ENCODE results near the gene SDF4. TPM values are rescaled to one million over a fixed set of nuclear protein-coding genes. Genes with fewer than 3 reads are reported as not detected.

SDF4 gene
- 57.9 TPM for polyA plus RNA-seq (2013, experiment 1 of 2)
- polyA plus RNA-seq (2013, experiment 2 of 2), result 57.1 TPM

GRCh38 chr1:1231400-1232207 lies at the start of gene SDF4:
TSS of gene SDF4 (minus strand) at chr1:1232001. CDS start at chr1:1228772, 3,229 bp downstream.
- H3K27ac ChIP-seq (ENCODE audit: low read depth, low read length), result peak within 1 kb of the TSS; percentile 78
- H3K27me3 ChIP-seq (ENCODE audit: insufficient read depth, low read length), result no peaks in the 10 kb centered on the region
- H3K9me3 ChIP-seq (ENCODE audit: insufficient read depth, low read depth, low read length), result no peaks in the 10 kb centered on the region
- WGBS, result under 1% methylated on average over 99 of the region's 99 CpGs
- H3K4me3 ChIP-seq (ENCODE audit: low read length), result peak within 1 kb of the TSS; percentile 83
- H3K36me3 ChIP-seq (ENCODE audit: insufficient read depth, low read length), result peaks cover 22% of the 10 kb centered on the region
- H3K4me1 ChIP-seq (ENCODE audit: insufficient read depth, low read length), result 0 out of 2 replicates have a peak, but pooled peaks cover 5% of the 10 kb centered on the region
- peak within 1 kb of the TSS; percentile 91 for H3K9ac ChIP-seq (ENCODE audit: low read depth, low read length)

GRCh38 chr1:1280782-1281481 lies 49.1 kb upstream of the SDF4 start:
- Histone ChIP-seq H3K36me3 (ENCODE audit: insufficient read depth, low read length) (no peaks in the 10 kb centered on the region), H3K9ac (ENCODE audit: low read depth, low read length) (no peak overlapping the region), H3K4me1 (ENCODE audit: insufficient read depth, low read length) (no peaks in the 10 kb centered on the region), H3K4me3 (ENCODE audit: low read length) (no peak overlapping the region), H3K27me3 (ENCODE audit: insufficient read depth, low read length) (no peaks in the 10 kb centered on the region), H3K27ac (ENCODE audit: low read depth, low read length) (no peak overlapping the region), H3K9me3 (ENCODE audit: insufficient read depth, low read depth, low read length) (no peaks in the 10 kb centered on the region)
- WGBS, result 92% methylated on average over 21 of the region's 21 CpGs

- Histone ChIP-seq H3K4me3 (ENCODE audit: low read length) (no peak overlapping the region), H3K4me1 (ENCODE audit: insufficient read depth, low read length) (no peaks in the 10 kb centered on the region), H3K36me3 (ENCODE audit: insufficient read depth, low read length) (no peaks in the 10 kb centered on the region), H3K27ac (ENCODE audit: low read depth, low read length) (no peak overlapping the region), H3K27me3 (ENCODE audit: insufficient read depth, low read length) (no peaks in the 10 kb centered on the region), H3K9me3 (ENCODE audit: insufficient read depth, low read depth, low read length) (no peaks in the 10 kb centered on the region), H3K9ac (ENCODE audit: low read depth, low read length) (no peak overlapping the region)
- 93% methylated on average over 16 of the region's 17 CpGs for whole genome bisulfite sequencing
Measured at GRCh38 chr1:1279028-1279427, 47.2 kb upstream of the SDF4 start.

- Histone ChIP-seq H3K27ac (ENCODE audit: low read depth, low read length) (no peak overlapping the region), H3K4me1 (ENCODE audit: insufficient read depth, low read length) (no peaks in the 10 kb centered on the region), H3K36me3 (ENCODE audit: insufficient read depth, low read length) (no peaks in the 10 kb centered on the region), H3K9ac (ENCODE audit: low read depth, low read length) (no peak overlapping the region), H3K9me3 (ENCODE audit: insufficient read depth, low read depth, low read length) (no peaks in the 10 kb centered on the region), H3K27me3 (ENCODE audit: insufficient read depth, low read length) (no peaks in the 10 kb centered on the region), H3K4me3 (ENCODE audit: low read length) (no peak overlapping the region)
- WGBS, result 94% methylated on average over 13 of the region's 13 CpGs
Measured at GRCh38 chr1:1278620-1279019, 46.8 kb upstream of the SDF4 start.

- Histone ChIP-seq H3K9ac (ENCODE audit: low read depth, low read length) (no peak overlapping the region), H3K9me3 (ENCODE audit: insufficient read depth, low read depth, low read length) (no peaks in the 10 kb centered on the region), H3K4me1 (ENCODE audit: insufficient read depth, low read length) (no peaks in the 10 kb centered on the region; the same call in 1 of the 2 replicates), H3K27ac (ENCODE audit: low read depth, low read length) (no peak overlapping the region), H3K36me3 (ENCODE audit: insufficient read depth, low read length) (peaks cover 9% of the 10 kb centered on the region; the same call in 1 of the 2 replicates), H3K4me3 (ENCODE audit: low read length) (no peak overlapping the region), H3K27me3 (ENCODE audit: insufficient read depth, low read length) (no peaks in the 10 kb centered on the region)
- WGBS, result 91% methylated on average over 9 of the region's 9 CpGs
Measured at GRCh38 chr1:1275836-1276235, 44.0 kb upstream of the SDF4 start.

- no peaks in the 10 kb centered on the region for H3K9me3 ChIP-seq (ENCODE audit: insufficient read depth, low read depth, low read length)
- no peak overlapping the region for H3K4me3 ChIP-seq (ENCODE audit: low read length)
- no peak overlapping the region for H3K27ac ChIP-seq (ENCODE audit: low read depth, low read length)
- H3K36me3 ChIP-seq (ENCODE audit: insufficient read depth, low read length), result peaks cover 9% of the 10 kb centered on the region; the same call in 1 of the 2 replicates
- no peaks in the 10 kb centered on the region for H3K27me3 ChIP-seq (ENCODE audit: insufficient read depth, low read length)
- H3K4me1 ChIP-seq (ENCODE audit: insufficient read depth, low read length), result no peaks in the 10 kb centered on the region; the same call in 1 of the 2 replicates
- H3K9ac ChIP-seq (ENCODE audit: low read depth, low read length), result no peak overlapping the region
- WGBS, result 97% methylated on average over 15 of the region's 15 CpGs
Measured at GRCh38 chr1:1274931-1275431, 43.2 kb upstream of the SDF4 start.

- peaks cover 9% of the 10 kb centered on the region; the same call in 1 of the 2 replicates for H3K36me3 ChIP-seq (ENCODE audit: insufficient read depth, low read length)
- H3K27ac ChIP-seq (ENCODE audit: low read depth, low read length), result no peak overlapping the region
- H3K4me1 ChIP-seq (ENCODE audit: insufficient read depth, low read length), result no peaks in the 10 kb centered on the region; the same call in 1 of the 2 replicates
- H3K9ac ChIP-seq (ENCODE audit: low read depth, low read length), result peak overlapping the region; percentile 74
- H3K4me3 ChIP-seq (ENCODE audit: low read length), result peak overlapping the region; percentile 95
- no peaks in the 10 kb centered on the region for H3K9me3 ChIP-seq (ENCODE audit: insufficient read depth, low read depth, low read length)
- WGBS, result 34% methylated on average over 27 of the region's 31 CpGs
- no peaks in the 10 kb centered on the region for H3K27me3 ChIP-seq (ENCODE audit: insufficient read depth, low read length)
Measured at GRCh38 chr1:1274299-1274930, 42.6 kb upstream of the SDF4 start.

GRCh38 chr1:1273512-1274298 lies 41.9 kb upstream of the SDF4 start, which contains the start of gene UBE2J2:
TSS of gene UBE2J2 (minus strand) at chr1:1273854. CDS start at chr1:1267992, 5,862 bp downstream.
- Histone ChIP-seq H3K27ac (ENCODE audit: low read depth, low read length) (peak within 1 kb of the TSS; percentile 68), H3K4me3 (ENCODE audit: low read length) (peak within 1 kb of the TSS; percentile 95), H3K36me3 (ENCODE audit: insufficient read depth, low read length) (peaks cover 10% of the 10 kb centered on the region), H3K27me3 (ENCODE audit: insufficient read depth, low read length) (no peaks in the 10 kb centered on the region), H3K9me3 (ENCODE audit: insufficient read depth, low read depth, low read length) (no peaks in the 10 kb centered on the region), H3K4me1 (ENCODE audit: insufficient read depth, low read length) (no peaks in the 10 kb centered on the region; the same call in 1 of the 2 replicates), H3K9ac (ENCODE audit: low read depth, low read length) (peak within 1 kb of the TSS; percentile 98)
- under 1% methylated on average over 103 of the region's 105 CpGs for WGBS

- Histone ChIP-seq H3K4me1 (ENCODE audit: insufficient read depth, low read length) (no peaks in the 10 kb centered on the region; the same call in 1 of the 2 replicates), H3K27me3 (ENCODE audit: insufficient read depth, low read length) (no peaks in the 10 kb centered on the region), H3K36me3 (ENCODE audit: insufficient read depth, low read length) (peaks cover 15% of the 10 kb centered on the region), H3K9ac (ENCODE audit: low read depth, low read length) (peak overlapping the region; percentile 98), H3K27ac (ENCODE audit: low read depth, low read length) (peak overlapping the region; percentile 68), H3K9me3 (ENCODE audit: insufficient read depth, low read depth, low read length) (no peaks in the 10 kb centered on the region), H3K4me3 (ENCODE audit: low read length) (peak overlapping the region; percentile 95)
- under 1% methylated on average over 31 of the region's 31 CpGs for WGBS
Measured at GRCh38 chr1:1273209-1273511, 41.4 kb upstream of the SDF4 start.

Data from HUES64 (cell line).